GM19023 (cell line): ENCODE data around the gene GRID1.
A peak's percentile ranks its signal among the peaks of the same experiment; 100 is the strongest.

Experiments
- ATAC-seq: cut with Tn5 transposase; IDR thresholded peaks from one replicate; pipeline ENCODE4 v1.9.1; 2021; ENCODE audit warnings: mild to moderate bottlenecking, moderate library complexity; ENCODE audit not compliant: unreplicated experiment

GRID1 gene

DNA sequence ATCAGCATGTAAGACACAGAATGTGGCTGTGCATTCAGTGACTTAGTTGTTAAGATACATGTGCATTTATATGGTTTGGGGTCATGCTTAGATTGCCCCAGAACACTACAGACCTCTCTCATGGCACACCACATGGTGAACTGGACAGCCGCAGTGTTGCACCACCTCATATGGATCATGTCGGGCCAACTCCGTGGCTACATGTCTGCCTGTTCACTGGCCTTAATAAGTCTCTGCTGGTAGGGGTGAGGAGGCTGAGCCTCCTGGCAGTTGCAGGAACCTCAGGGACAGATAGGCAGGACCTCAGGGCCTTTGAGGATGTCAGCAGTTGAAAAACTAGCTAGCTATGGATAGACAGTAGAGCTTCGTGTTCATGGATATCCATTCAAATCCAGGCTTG lies 751.0 kb downstream of the GRID1 start:
- ATAC-seq, result no peak

DNA sequence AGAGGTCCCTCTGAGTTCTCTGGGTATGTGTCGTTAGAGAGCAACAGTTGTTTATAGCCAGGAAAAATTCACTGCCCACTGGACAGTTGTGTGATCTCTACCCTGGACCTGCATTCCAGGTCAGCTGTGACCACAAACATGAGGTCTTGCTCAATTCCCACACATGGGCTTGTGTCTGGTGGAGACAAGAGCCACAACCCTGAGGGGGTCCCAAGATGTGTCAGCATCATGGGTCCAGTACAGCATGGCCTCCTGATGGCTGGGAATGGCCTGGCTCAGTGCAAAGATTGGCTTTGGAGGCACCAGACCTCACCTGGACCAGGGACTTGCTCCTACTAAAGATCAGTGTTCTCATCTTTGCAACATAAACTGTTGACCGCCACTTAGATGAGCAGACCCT lies 751.6 kb downstream of the GRID1 start:
- no peak for ATAC-seq

DNA sequence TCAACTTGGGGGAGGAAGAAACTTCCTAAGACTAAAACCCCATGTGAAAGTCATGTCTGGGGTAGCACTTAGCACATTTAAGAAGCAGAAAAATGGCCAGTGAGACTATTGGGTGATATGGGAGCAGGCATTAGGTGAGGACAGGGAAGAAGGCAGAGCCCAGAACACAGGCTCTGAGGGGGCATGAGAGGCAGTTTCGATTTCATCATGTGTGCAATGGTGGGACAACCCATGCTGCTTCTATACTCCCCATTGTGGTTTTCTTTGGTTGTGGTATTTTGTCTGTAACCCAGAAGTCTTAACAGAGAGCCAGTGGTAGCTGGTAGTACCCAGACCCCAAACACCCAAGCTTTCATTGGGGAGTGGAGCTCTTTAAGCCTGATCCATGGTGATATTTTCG lies 752.0 kb downstream of the GRID1 start:
- ATAC-seq, result no peak

DNA sequence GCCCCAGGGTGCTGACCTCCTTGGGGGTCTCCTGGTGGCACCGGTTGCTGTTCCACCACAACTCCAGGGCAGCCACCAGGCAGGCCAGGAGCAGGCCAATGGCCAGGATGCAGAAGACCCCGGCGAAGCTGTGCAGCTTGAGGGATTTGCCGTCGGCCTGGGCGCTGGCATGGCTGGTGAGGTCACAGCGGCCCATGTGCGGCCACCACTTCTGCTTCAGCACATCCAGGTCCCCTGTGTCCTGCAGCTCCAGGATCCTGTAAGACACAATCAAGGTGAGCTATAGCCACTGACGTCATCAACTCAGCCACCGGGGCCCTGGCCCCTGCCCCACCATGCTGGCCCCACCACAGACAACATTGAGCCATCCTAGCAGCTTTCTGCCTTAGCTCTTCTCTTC lies 753.2 kb downstream of the GRID1 start:
- ATAC-seq, result no peak

DNA sequence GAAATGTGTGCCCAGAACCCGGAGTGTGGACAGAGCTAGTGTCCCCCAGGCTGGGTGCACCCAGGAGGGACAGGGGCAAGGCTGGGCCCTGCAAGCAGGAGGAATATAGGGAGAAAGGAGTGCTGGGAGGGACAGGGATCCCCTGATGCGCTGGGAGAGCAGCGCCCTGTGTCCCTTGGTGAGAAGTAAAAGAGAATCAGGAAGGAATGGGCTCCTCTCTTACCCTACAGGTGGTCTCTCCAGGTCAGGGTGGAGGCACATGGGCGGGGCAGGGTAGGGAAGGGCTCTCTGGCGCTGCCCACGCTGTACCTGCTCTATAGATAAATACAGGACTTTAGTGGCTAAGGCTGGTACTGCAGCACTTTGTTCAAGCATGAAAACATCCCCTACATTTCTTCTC lies 753.8 kb downstream of the GRID1 start:
- ATAC-seq, result peak; percentile 44

DNA sequence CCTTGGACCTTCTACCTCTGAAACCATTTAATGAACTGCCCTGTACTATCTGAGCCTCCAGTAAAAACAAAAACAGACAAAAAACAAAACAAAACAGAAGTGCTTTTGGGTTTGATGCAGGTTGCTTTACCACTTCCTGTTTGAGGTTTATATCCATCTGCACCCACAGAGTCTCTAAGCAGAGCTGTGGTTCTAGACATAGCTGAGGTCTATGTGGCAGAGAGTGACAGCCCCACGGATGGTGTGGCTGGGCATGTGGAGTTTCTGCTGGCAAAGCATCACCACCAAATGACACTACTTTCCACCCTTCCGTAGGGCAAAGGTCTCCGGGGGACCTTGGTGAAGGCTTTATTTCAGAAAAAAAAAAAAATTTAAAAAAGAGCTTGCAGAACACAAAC lies 754.2 kb downstream of the GRID1 start:
- ATAC-seq, result peak; percentile 89

DNA sequence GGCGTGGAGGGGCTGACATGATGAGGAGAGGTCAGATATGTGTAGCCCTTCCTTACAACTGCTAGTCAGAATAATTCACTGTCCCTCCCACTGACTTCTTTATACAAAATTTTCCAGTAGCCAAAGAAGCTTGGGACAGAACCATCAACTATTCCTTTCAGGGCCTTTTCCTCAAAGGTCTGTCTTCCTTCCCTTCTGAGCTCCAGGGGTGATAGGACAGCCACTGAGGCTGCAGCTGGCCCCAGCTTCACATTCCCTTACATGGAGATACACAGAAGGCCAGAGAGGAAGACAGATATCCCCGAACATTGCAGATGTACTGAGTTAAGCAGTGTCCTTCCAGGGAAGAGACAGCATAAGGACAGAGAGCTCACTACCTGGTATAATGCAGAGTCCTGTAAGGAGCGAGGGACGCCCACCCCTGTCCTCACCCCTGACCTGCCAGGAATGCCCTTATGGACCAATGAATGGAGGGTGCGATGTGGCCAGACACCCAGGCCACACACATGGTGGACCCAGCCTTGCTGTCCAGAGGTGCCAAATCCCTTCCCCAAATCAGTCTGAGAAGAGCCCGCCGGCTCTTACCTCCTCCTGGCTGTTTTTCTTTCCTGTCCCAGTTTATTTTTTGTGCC lies 754.7 kb downstream of the GRID1 start:
- no peak for ATAC-seq

DNA sequence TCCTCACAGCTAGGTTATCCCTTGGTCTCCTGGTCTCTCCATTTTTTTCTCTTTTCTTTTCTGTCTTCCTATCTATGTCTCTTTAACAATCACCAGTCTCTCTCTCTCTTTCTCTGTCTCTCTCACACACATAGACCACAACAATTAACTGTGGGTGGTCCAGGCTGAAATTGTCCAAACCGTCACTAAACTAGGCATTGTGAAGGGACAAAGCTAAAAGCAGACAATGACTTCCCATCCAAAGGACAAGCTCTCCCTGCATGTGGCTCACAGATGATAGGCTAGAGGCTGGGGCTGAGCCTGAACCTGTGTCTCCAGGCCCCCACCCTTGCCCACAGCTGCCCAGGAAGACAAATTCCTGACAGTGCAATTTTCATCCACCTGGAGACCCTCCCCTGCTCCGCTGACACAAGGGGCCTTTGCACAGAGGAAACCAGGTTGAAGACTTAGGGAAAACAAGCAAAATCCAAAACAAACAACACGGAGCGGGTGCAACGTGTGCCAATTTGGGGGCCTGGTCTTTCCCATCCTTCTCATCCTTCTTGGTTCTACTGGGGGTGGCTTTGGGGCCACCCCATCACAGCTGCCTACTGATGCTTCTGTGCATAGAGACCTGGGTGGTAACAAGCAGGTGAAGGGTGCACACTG lies 755.4 kb downstream of the GRID1 start:
- no peak for ATAC-seq

DNA sequence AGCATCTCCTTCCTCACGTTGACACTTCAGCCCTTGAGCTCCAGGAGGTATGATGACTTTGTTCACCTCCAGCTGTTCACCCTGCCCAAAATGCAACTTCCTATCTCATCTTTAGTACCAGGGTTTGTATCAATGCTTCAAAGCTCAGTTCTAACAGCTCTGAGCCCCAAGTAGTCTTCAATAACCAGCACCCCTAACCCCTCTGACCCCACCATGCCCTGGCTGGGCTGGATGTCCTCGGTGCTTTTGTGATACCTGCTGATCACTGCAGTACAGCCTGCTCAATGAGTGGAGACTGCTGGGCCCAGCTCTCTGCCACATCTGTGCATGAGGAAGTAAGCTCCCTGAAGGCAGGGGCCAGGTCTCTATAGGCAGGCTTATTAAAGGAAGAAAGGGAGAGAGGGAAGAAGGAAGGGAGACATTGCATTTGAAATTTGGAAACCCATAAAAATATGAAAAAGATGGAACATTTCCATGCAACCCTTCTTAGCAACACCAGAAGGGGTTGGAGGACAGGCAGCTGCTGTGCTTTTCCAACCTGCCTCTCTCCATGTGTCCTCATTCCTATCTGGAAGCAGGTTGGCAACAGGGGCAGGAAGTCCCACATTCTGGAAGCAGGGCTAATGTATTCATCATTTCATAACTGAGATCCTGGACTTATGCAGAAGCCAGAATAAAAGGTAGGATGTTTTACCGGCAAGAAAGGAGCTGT lies 756.1 kb downstream of the GRID1 start:
- ATAC-seq, result no peak

DNA sequence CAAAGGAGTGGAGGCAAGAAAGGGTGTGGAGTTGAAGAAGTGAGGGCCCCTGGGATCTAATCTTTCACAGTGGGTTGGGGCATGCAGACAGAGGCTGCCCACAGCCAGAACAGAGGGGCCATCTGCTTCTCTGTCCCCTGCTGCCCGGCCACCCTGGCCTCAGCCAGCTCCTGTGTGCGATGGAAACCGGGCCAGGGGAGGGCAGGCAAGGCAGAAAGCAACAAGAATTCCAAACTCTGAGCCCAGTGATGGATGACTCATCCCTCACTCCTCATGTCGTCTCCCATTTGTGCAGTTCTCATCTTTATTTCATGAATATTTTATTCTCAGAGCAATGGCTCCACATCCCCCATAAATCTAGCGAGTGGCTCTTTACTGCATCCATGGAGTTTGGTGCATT lies 757.1 kb downstream of the GRID1 start:
- ATAC-seq, result no peak

DNA sequence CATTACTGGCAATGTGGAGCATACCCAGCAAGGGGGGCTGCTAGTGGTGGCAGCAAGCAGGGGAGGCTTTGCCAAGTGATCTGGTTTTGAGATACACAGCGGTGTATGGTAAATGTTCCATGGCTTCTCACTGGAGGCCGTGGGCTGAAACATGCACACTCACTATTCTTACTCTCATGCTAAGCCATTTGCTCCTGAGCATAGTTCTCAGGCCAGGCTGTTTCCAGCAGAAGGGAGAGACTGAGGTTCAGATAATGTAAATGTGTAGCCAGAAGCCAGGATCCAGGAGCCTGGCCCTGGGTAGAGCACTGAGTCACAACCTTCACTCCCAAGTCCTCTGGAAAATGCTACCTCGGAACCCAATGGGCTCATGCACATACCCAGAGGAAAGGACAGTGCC lies 757.9 kb downstream of the GRID1 start:
- no peak for ATAC-seq

DNA sequence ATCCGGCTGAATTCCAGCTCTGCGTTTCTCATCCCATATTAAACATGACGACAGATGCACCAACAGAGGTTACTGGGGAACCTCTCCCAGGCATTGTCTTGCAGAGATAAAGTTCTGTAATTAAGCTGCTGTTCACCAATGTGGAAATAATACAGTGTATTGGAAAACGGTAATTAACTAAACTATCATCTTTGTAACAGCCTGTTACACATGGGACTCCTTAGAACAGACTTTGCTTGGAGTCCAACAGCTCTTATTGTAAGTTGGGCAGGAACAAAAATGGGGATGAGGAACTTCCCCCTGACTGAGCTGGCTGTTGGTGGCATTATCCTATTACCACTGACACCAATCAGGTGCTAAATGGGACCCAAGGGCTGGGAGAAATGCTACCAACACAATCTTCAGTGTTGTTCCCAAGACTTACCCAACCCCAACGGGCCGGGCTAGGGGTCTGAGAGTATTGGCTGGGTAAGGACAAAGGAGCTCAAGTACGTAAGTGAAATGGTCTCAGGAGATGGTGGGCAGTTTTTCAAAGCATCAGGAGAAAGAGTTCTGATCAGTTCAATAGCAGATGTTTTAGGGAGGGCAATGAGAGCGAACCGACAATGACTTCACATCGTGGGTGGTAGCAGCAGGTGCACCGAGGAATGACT lies 759.4 kb downstream of the GRID1 start:
- no peak for ATAC-seq

DNA sequence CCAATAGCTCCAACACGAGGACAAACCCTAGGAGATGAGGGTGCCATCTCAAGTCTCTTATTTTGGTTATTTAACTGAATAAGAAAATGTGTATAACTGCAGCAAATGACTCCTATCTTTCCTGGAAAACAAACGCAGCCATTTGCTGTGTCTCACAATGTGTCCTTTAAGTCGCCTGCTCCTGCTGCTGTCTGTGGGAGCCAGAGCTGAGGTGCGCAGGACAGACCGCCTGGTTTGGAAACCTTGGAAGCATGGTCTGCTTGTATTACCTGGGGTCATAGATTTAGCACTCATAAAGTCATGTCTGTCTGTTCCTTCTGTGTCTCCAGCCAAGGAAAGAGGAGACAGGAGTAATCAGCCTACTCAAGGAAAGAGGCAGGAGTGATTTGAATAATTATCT lies 760.2 kb downstream of the GRID1 start:
- ATAC-seq, result no peak

DNA sequence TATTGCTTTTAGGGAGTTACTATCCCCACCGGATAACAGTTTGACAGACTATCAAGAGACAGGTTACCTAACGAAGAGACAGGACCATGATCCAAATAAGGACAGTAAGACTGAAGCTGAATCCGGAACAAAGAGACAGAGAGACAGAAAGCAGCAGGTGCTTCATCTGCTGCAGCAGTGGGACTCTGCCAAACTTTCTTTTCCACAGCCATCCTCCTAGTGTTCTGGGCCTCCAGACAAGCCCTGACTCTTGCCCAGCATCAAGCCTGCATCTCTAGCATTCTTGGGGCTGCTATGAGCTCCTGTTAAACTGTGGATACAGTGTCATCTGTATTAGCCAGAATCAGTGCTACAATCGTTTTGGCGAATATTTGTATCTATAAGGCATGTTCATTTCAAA lies 761.7 kb downstream of the GRID1 start:
- ATAC-seq, result no peak

DNA sequence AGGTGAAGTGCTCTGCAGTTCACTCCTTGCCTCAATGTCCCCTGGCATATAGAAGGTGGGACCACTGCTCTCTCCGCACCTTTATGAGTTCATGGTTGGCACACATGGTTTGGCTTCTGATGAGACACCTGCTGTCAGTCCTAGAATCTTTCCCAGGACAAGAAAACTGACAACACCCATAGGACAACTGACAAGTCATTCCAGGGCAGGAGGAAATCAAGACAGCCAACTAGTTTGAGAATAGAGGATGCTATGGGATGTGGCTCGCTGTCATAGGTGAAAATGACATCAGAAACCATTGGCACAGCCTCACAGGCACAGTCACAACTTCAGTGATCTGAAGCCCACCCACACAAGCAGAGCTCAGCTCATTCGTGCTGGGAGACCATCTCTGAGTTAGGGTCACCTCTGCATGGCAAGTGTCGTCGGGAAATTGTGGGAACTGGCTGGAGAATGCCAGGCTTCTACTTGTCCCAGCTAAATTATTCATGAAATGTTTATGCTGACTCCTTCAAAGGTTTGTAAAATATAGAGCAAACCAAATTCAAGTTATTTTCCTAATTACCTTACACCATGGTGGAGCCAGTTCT lies 762.4 kb downstream of the GRID1 start:
- no peak for ATAC-seq

DNA sequence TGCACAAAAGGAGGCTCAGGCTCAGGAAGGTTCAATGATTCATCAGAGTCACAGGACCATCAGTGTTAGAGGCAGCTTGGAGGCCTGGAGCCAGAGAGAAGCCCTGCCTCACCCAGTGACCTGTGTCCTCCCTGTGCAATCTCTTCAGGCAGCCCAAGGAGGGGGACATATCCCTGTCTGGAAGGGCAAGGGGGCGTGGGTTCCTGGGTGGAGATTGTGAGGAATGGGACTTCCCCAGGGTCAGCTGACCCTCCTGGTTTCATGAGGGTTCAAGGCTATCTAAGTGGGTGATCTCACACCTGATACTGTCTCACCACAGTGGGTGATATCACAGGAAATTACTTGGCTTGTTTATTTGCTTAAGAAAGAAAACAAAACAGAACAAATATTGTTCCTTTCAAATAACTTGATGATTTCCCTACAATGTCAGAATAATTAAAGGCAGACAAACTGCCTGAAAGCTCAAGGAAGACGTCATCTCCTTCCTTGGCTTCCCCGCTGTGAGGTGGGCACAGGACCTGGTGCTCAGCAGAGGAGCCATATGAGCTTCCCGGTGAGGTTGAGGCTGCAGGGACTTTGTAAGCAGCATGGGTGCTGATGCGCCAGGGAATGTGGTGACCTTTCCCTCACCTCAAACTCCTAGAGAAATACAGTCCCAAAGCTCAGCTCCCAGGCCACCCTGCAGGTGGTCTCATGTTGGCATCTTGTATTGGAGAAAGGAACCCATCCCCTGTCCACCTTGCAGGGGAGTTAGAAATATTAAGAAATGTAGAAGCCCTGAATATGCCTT lies 763.2 kb downstream of the GRID1 start:
- no peak for ATAC-seq

DNA sequence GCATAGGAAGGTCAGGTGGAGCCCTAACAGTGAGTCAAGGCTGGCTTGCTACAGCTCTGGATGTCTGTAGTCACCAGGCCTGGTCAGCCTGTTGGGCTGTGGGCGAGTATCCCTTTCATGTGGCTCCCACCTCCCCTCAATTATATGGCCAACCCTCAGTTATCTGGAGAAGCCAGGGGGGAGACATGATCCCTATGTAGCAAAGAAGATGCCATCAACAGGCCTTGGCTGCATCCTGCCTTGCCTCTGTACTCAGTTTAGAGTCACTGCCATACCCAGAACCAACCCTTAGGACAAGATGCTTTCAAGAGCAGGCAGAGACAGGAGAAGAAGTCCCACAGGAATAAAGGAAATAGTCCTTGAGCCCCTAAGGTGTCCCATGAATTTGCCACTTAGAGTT lies 763.9 kb downstream of the GRID1 start:
- no peak for ATAC-seq

DNA sequence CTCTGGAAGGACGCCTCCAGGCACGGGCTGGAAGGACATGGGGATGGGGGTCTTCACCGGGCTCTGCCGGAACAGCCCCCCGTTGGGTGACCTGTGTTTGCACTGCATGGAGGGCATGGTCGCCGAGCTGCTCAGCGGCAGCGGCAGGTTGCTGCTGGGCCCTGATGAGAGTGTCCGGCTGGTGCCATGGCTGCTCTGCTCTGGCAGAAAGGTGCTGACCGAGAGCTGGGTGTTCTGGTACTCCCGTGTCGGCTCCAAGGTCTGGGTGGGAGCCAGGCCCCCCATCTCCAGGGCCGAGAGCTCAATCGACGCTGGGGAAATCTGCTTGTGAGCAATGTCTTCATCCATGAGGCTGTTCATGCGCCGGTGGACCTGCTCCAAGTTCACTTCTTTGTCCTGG lies 764.3 kb downstream of the GRID1 start:
- ATAC-seq, result no peak

DNA sequence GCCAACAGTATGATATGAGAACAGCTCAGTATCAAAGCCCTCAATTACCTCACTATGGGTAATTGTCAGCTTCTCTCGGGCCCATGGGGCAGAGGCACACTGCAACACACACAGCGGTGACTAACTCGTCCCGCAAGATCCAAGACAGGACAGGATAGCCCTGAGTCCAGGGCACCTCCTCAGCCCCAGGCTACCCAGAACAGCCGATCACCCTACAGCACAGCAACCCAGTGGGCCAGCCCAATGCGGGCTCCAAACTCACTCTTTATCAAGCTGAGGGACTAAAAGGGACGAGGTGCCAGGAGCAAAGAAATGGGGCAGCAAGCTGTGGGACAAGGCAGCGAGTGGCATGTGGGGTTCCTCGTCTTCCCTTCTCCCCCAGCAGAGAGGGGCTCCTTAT lies 765.1 kb downstream of the GRID1 start:
- no peak for ATAC-seq

DNA sequence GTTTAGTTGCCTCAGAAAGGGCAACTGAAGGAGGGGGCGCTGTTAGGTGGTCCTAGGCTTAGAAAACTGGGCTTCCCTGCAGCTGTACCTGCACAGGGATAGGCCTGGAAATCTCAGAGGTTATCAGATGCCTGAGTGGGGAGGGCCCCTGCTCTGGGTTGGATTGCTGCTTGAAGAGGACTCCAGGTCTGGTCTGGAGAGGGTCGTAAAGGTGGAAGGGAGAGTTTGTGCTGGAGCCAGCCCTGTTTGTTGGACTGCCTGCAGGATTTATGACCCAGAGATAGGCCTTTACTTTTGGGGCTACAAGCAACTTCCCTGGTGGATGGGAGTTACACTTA lies 765.9 kb downstream of the GRID1 start:
- no peak for ATAC-seq
